A549 treated with CORT108297 at 1 μM for 4 hours (cell line): ENCODE measurements around the gene NUF2. TPM values are rescaled to one million over a fixed set of nuclear protein-coding genes. Genes with fewer than 3 reads are reported as not detected.

Source experiments
- total RNA-seq: library from RNA; stranded (reverse); fragments of 200-300 nt; extraction: Qiagen RNA extraction; gene quantifications from 5 replicates; pipeline ENCODE4 v1.2.3, GENCODE V29; 2022

Gene NUF2
- total RNA-seq = 26.3 to 33.2 TPM (median 29.1 TPM) in 5 replicates

GRCh38 chr1:163321311-163322305 lies at the start of gene NUF2:
NUF2 (plus strand) TSS chr1:163321954; CDS start chr1:163326052, 4,098 bp downstream.

Other genes starting within 250 kb of the NUF2 start
- gene RGS5, start 119.0 kb upstream of the NUF2 start, total RNA-seq = 0.49 to 1.2 TPM (median 0.66 TPM) in 5 replicates